GM13977 (cell line): ENCODE results near the gene TMEM175.

Experiments
- DNase-seq: peaks from one replicate; pipeline ENCODE4 v3.0.0; 2012; ENCODE audit warnings: low spot score
- CTCF ChIP-seq: IDR thresholded peaks from 2 replicates; pipeline ENCODE4 v1.5.1; 2012; ENCODE audit warnings: mild to moderate bottlenecking, control low read depth; ENCODE audit not compliant: insufficient read depth; ENCODE audit errors: extremely low read depth, missing control alignments
- in situ Hi-C: fragments of 300-500 bp; cut with MboI; formaldehyde crosslinking; loops from one replicate; pipeline ENCODE4 v1.12.0; 2022; ENCODE audit warnings: low sequenced_read_pairs, low pct_unique_long_range_greater_than_20kb, mixed read lengths, inconsistent platforms; ENCODE audit not compliant: unreplicated experiment

TMEM175 gene

GRCh38 chr4:931960-932712, at the start of gene TMEM175, which contains the start of gene GAK:
TMEM175 (plus strand) TSS chr4:932460; CDS start chr4:947740, 15,280 bp downstream.
GAK (minus strand) TSS chr4:932316; CDS start chr4:932187, 129 bp downstream.
- TF ChIP-seq CTCF = peak; percentile 1
- in situ Hi-C loops = no loop called here
- DNase-seq = peak; percentile 99

GRCh38 chr4:882646-883045, 49.6 kb upstream of the TMEM175 start:
- no peak for DNase-seq
- in situ Hi-C loops = no loop called here
- TF ChIP-seq CTCF = no peak

GRCh38 chr4:883377-884095, 48.7 kb upstream of the TMEM175 start:
- DNase-seq = no peak
- in situ Hi-C loops = no loop called here

GRCh38 chr4:884259-884658, 48.0 kb upstream of the TMEM175 start:
- in situ Hi-C loops = no loop called here
- no peak for DNase-seq
- no peak for TF ChIP-seq CTCF

More at GRCh38 chr4:883377-884095, 48.7 kb upstream of the TMEM175 start:
- no peak for TF ChIP-seq CTCF

- in situ Hi-C loops = no loop called here
- TF ChIP-seq CTCF = no peak
- no peak for DNase-seq
These were observed 47.4 kb upstream of the TMEM175 start for GRCh38 chr4:884896-885295.

GRCh38 chr4:885353-885752, 46.9 kb upstream of the TMEM175 start:
- DNase-seq = no peak
- no peak for TF ChIP-seq CTCF
- in situ Hi-C loops = no loop called here
